Right ventricle myocardium inferior (tissue), 1 donor: ENCODE results near the gene DSCAM. TPM values are rescaled to one million over a fixed set of nuclear protein-coding genes. Genes with fewer than 3 reads are reported as not detected.

Source experiments
- ATAC-seq: fragments of 200-7000 bp; cut with Tn5 transposase; one replicate; pipeline ENCODE4 v1.9.1; 2020; ENCODE audit warnings: mild to moderate bottlenecking, moderate library complexity
- DNase-seq: peaks from one replicate; pipeline ENCODE4 v3.0.0; 2021; ENCODE audit errors: missing footprints
- intact Hi-C: fragments of 100-400 bp; cut with DNase I; formaldehyde crosslinking; loops from one replicate; pipeline ENCODE4 v1.11.0; 2022
- total RNA-seq: library from RNA; stranded (reverse); fragmentation: NEBNext Ultra II Directional; extraction: Animal tissue kit (Norgen Biotek cat#: 25700); gene quantifications from one replicate; pipeline ENCODE4 v1.2.1, GENCODE V29; 2021
- donor health status: DM: no; HTN: yes; CAD: no; lungs with severe emphysema.

Gene DSCAM
- total RNA-seq, 1 donor from 2014 or later = not detected

DNA sequence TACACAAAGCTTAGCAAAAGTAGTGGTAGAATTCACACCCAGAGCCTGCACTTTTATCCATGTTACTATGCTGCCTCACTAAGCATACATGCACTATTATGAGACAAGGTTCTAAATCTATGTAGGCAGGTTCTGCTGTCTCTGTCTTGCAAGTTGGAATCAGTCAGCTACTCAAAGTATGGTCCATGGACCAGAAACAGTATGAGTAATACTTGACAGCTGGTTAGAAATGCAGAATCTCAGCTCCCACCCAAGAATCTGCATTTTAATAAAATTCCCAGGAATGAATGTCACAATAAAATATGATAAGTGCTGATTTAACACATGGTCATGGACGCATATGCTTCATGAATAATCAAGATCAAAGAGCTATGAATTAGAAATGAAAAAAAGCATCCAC lies 50.5 kb downstream of the DSCAM start:
- intact Hi-C loops = no loop called here
- ATAC-seq (no peak), DNase-seq (no peak)

- DNase-seq (no peak), ATAC-seq (no peak)
- intact Hi-C loops = no loop called here
Observed at GRCh38 chr21:40795313-40795712, 51.6 kb downstream of the DSCAM start.

GRCh38 chr21:40792691-40793456 lies 54.1 kb downstream of the DSCAM start:
- intact Hi-C loops = no loop called here
- no peak for DNase-seq
- ATAC-seq = no peak

DNA sequence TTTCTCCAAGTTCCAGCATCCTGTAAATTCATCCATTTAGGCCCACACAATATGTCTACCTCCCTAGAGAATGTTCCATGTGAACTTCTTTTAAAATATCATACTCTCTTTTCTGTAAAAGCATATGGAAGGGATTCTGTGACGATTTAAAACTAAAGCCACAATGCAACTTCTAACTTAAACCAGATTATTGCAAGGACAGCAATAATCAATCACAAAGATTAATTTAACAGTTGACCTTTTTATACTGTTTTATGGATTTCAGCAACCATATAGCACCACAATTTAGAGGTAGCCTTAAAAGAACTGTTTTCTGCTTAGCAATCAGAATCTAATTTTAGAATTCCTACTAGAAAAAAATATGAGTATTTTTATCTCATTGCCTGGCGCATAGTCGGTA lies 58.3 kb downstream of the DSCAM start:
- DNase-seq (no peak), ATAC-seq (no peak)
- intact Hi-C loops = no loop called here

DNA sequence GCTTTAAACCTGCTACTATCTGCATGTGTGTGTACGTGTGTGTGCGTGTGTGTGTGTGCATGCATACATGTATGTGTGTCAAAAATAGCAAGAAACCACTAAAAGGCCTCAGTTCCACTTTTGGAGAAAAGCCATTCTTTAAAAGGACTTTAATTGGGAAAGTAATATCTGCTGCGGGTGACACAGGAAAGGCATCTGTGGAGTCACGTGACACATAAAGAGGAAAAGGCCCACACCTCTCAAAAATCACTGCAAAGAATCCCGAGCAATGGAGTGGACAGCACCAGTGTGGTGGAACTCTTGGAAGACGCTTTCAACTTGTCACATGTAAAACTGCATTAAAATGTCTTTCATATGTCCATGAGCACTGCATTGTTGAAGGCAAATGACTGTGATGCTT lies 63.6 kb downstream of the DSCAM start:
- no peak for DNase-seq
- ATAC-seq = no peak
- intact Hi-C loops = no loop called here

GRCh38 chr21:40770435-40771055 lies 76.4 kb downstream of the DSCAM start:
- DNase-seq (no peak), ATAC-seq (no peak)
- intact Hi-C loops = no loop called here

DNA sequence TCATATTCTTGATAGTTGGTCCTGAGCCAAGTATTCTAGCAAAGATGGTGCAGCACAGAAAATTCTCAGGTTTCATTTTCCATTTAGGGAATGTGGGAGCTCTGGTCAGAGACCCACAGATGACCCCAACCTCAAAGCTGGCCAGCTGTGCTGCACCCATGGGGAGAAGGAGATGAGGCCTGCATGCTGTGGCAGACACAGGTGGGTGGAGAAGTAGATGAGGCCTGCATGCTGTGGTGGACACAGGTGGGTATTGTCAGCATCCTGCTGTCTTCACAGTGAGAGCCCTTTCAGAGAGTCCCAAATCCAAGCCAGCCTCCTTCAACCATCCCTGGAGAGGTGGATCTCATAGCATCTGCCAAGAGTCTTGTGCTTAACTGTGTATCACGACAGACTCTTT lies 77.7 kb downstream of the DSCAM start:
- intact Hi-C loops = no loop called here
- no peak for ATAC-seq
- no peak for DNase-seq

DNA sequence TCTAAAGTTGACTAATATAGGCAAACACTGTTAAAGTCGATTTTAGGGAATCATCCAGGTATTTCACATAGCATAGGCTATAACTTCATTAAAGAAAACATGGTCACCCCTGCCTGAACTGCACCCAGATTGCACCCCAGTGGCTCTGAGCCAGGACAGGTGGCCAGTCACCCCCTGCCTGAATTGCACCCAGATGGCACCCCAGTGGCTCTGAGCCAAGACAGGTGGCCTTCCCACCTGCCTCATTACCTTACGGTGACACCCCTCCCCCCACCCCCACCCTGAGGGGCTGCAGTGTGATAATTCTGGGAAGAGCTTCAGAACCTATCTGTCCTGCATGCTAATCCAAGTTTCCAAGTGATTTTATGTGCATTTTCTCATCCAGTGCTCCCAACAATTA lies 78.9 kb downstream of the DSCAM start:
- intact Hi-C loops = no loop called here
- DNase-seq = no peak
- ATAC-seq = no peak

DNA sequence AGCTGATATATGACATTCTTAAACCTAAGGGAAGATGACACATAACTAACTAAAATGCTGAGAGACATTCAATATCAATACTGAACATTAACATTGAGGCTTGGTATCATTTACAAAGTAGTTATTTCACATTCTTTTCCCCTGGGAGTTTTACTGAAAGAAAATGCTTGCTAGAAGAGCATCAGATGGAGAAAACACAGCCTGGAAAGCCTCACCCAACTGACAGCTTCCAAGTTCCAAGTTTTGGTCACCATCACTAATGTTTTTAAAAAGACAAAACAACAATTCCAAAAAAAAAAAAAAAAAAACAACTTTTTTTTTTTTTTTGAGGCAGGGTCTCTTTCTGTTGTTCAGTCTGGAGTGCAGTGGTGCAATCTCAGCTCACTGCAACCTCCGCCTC lies 80.6 kb downstream of the DSCAM start:
- ATAC-seq (no peak), DNase-seq (no peak)
- intact Hi-C loops = no loop called here

DNA sequence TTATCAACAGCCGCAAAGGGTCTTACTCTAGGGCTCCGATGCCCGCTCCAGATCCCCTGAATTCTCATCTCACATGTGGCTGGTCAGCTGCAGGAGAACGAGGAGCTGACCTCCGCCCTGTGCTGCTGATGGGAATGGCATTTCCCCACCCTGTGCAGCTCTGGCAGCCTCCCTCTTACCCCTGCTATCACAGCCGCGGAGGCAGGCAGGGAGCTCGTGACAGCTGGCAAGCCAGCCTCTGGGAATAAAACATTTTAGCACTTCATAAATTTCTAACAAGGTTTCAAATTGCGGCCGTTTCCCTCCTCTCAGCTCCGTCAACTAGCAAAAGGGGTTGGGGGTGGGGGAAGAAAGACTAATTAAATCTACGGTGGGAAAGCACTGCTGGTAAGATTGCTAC lies 81.1 kb downstream of the DSCAM start:
- intact Hi-C loops = no loop called here
- ATAC-seq = no peak
- DNase-seq = no peak

DNA sequence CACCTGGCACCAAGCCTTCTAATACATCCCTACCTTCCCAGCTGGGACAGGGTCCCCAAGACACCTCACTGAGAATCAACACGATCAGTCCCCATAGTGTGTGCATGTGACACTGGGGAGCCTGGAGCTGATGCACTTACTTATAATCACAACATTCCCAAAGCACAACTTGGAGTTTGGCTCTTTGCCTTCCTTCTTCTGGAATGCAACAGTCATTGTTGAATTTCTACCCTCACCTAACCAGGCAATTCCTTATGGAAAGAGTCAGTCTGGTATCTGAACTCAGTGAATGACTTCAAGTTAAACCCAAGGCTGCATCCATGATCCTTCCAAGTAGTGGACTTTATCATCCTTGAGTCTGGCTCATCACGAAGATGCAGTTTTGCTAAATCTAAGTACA lies 86.1 kb downstream of the DSCAM start:
- DNase-seq (no peak), ATAC-seq (no peak)

DNA sequence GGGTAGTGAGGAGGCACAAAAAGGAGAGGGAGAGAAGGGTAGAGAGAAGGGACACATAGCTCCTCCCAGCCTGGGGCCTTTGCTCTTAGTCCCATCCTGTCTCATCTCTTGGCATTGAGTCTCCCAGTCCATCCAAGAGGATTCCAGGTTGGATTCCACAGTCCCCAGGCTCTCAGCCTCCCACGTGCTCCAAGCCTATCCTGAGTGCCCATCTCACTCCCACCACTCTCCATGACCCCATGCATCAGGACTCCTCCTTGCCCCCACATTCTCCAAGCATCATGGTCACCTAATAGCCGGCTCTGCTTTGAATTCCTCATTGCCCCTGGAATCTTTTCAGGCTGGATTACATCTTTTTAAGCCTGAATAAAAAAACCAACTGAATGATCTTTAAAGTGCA lies 87.9 kb downstream of the DSCAM start:
- ATAC-seq (no peak), DNase-seq (no peak)
- intact Hi-C loops = no loop called here

More for the DNA sequence above, 86.1 kb downstream of the DSCAM start:
- intact Hi-C loops = no loop called here

DNA sequence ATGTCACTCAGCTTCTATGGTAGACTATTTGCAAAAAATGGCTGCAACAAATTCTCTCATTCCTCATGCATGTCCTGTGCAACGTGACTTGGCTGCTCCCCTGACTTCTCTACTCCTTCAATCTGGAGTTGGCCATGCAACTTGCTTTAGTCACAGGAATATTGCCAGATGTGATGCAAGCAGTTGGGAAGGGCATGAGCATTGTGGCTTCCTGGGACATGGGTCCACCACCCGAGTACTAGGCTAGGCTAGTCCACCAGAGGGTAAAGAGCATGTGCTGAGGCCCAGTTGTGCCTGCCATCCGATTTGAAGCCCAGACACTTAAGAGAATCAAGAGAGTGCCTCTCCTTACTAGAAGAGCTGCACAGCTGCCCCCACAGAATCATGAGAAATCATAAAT lies 89.6 kb downstream of the DSCAM start:
- DNase-seq = no peak
- ATAC-seq = no peak
- intact Hi-C loops = no loop called here

DNA sequence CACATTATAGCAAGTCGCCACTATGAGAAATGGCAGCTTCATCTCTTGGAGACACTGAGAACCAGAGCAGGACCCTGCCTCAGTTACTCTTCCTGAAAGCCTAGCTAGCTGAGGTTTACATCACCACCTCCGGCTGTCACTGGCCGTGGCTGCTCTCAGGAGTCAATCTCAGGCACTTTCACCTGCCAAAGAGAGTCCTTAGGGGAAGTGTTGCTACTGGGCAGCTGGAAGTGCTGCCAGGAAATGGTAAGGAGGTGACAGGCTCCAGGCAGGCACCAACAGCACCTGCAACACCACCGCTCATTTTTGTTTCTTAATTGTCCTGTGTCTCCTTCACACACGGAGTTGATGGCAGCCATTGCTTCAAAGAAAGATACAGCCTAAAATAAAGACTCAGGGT lies 92.5 kb downstream of the DSCAM start:
- intact Hi-C loops = no loop called here
- DNase-seq = no peak
- peak; percentile 84 for ATAC-seq

GRCh38 chr21:40753756-40754155 lies 93.2 kb downstream of the DSCAM start:
- intact Hi-C loops = no loop called here
- no peak for DNase-seq
- ATAC-seq = no peak

GRCh38 chr21:40752125-40752524 lies 94.8 kb downstream of the DSCAM start:
- intact Hi-C loops = no loop called here
- ATAC-seq (no peak), DNase-seq (no peak)

DNA sequence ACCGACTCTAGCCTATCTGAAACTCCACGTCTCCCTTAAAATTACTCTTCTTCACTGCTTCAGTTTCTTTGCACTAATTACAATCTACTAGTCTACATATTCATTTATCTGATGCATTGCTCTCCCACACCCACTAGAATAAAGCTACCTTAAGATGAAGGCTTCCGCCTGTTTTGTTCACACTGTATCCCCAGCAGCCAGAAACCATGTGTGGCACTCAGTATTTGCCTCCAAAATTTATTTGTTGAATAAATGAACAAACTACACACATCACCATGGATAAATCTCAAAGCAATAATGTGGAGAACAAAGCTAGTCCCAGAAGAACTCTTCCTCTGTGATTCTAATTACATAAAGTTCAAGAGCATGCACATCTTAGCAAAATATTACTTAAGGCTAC lies 95.7 kb downstream of the DSCAM start:
- DNase-seq (no peak), ATAC-seq (no peak)
- intact Hi-C loops = no loop called here

DNA sequence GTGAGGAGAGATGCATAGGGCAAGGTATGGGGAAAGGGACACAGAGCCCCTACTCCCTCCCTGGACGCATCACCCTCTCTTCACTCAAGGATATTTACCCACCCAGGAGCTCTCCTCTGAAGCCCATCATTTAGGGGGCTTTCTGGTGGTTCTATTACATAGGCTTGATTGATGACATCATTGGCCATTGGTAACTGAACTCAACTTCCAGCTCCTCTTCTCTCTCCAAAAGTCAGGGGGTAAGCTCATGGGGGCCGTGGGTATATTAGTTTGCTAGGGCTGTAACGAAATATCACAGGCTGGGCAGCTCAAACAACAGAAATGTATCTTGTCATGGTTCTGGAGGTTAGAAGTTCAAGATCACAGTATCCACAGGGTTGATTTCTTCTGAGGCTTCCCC lies 110.8 kb downstream of the DSCAM start:
- DNase-seq (no peak), ATAC-seq (no peak)
- intact Hi-C loops = no loop called here

- ATAC-seq (no peak), DNase-seq (no peak)
- intact Hi-C loops = no loop called here
Observed at GRCh38 chr21:40733024-40733397, 113.9 kb downstream of the DSCAM start.

GRCh38 chr21:40732253-40733023 lies 114.5 kb downstream of the DSCAM start:
- ATAC-seq (no peak), DNase-seq (no peak)
- intact Hi-C loops = no loop called here
